ENCODE measurements around the gene NKAIN4. TPM values are rescaled to one million over a fixed set of nuclear protein-coding genes. Genes with fewer than 3 reads are reported as not detected.

Gene NKAIN4
- total RNA-seq, 4 donors from 2014 or later: not detected

DNA sequence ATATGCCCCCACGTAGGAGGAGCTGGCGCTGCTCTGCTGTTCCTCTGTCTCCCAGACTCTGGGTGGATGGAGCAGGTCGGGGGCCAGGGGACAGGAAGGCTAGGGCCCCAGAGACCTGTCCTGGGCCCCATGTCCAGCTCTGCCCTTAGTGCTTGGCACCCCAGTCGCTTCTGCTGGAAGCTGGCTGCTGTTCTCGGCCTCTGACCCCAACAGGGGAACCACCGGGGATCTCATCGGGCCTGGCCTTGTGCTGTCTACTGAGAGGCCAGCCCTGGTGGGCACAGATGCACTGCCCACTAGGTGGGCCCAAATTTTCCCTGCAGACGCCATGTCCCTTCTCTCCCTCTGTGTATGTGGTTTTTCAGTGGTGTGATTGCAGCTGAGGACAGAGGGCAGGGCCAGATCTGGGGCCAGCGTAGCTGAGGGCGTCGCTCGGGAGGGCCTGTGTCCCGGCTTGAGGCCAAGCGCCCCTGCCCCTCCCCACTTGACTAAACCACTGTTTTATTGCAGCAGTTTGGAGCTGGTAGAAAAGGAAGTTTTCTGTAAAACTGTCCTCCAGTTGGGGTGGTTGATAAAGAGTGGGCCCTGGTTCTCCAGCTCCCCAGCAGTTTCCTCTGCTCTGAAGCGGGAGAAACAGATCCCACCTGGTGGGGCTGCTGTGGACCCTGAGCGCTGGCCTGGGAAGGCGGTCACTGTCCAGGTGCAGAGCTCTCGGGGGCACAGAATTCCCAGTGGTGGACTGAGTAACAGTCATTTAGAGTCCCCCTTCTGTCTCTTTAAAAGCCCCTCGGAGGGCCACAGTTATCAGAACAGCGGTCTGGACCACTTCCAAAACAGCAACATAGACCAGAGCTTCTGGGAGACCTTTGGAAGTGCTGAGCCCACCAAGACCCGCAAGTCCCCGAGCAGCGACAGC is 32.8 kb upstream of the NKAIN4 start:
- ATAC-seq (no peak), DNase-seq (no peak)
- Histone ChIP-seq H3K4me3 (no peak overlapping the region), H3K4me1 (no peaks in the 10 kb centered on the region), H3K27ac (no peak overlapping the region), H3K9me3 (no peaks in the 10 kb centered on the region), H3K36me3 (peaks cover 0 to 49% of the 10 kb centered on the region in 2 donors), H3K27me3 (peaks cover 0 to 3% (median 2%) of the 10 kb centered on the region in 3 donors)
- in situ Hi-C loops (cut with MboI; ENCODE audit: low sequenced_read_pairs in 4 of 4): no loop called here
- intact Hi-C loops (cut with DNase I; ENCODE audit: low total_unique reads): no loop called here
- TF ChIP-seq POLR2A (IDR thresholded peaks at IDR 0.05) (no peak), CTCF (IDR thresholded peaks at IDR 0.05 in 4 of 5, conservative IDR thresholded peaks at IDR 0.05 in 1 of 5) (no peak)

GRCh38 chr20:63285636-63286615 is 31.7 kb upstream of the NKAIN4 start:
- H3K36me3 ChIP-seq: peaks cover 0 to 60% of the 10 kb centered on the region in 2 donors

GRCh38 chr20:63284981-63285524 is 30.8 kb upstream of the NKAIN4 start:
- ATAC-seq (no peak), DNase-seq (no peak)
- Histone ChIP-seq H3K36me3 (peaks cover 0 to 69% of the 10 kb centered on the region in 2 donors), H3K27me3 (no peaks in the 10 kb centered on the region), H3K27ac (no peak overlapping the region), H3K9me3 (no peaks in the 10 kb centered on the region), H3K4me1 (no peaks in the 10 kb centered on the region), H3K4me3 (no peak overlapping the region)
- intact Hi-C loops (cut with DNase I; ENCODE audit: low total_unique reads) (no loop called here), in situ Hi-C loops (cut with MboI; ENCODE audit: low sequenced_read_pairs in 4 of 4) (no loop called here)
- TF ChIP-seq CTCF (IDR thresholded peaks at IDR 0.05 in 4 of 5, conservative IDR thresholded peaks at IDR 0.05 in 1 of 5) (no peak), POLR2A (IDR thresholded peaks at IDR 0.05) (no peak)

More at GRCh38 chr20:63285636-63286615, 31.7 kb upstream of the NKAIN4 start:
- DNase-seq (no peak), ATAC-seq (no peak)
- no peaks in the 10 kb centered on the region for H3K27me3 ChIP-seq
- H3K27ac ChIP-seq: no peak overlapping the region
- TF ChIP-seq POLR2A (IDR thresholded peaks at IDR 0.05) (no peak), CTCF (IDR thresholded peaks at IDR 0.05 in 4 of 5, conservative IDR thresholded peaks at IDR 0.05 in 1 of 5) (no peak)
- intact Hi-C loops (cut with DNase I; ENCODE audit: low total_unique reads): no loop called here
- H3K4me1 ChIP-seq: no peaks in the 10 kb centered on the region
- H3K9me3 ChIP-seq: no peaks in the 10 kb centered on the region
- no peak overlapping the region for H3K4me3 ChIP-seq
- in situ Hi-C loops (cut with MboI; ENCODE audit: low sequenced_read_pairs in 4 of 4): no loop called here

GRCh38 chr20:63284544-63284949 is 30.3 kb upstream of the NKAIN4 start:
- TF ChIP-seq POLR2A (IDR thresholded peaks at IDR 0.05) (no peak), CTCF (IDR thresholded peaks at IDR 0.05 in 4 of 5, conservative IDR thresholded peaks at IDR 0.05 in 1 of 5) (no peak)
- Histone ChIP-seq H3K27ac (no peak overlapping the region), H3K36me3 (peaks cover 0 to 74% of the 10 kb centered on the region in 2 donors), H3K9me3 (no peaks in the 10 kb centered on the region), H3K27me3 (no peaks in the 10 kb centered on the region), H3K4me1 (no peaks in the 10 kb centered on the region), H3K4me3 (no peak overlapping the region)
- DNase-seq (no peak), ATAC-seq (no peak)
- in situ Hi-C loops (cut with MboI; ENCODE audit: low sequenced_read_pairs in 4 of 4) (no loop called here), intact Hi-C loops (cut with DNase I; ENCODE audit: low total_unique reads) (no loop called here)

Data from gastrocnemius medialis (tissue), 4 donors.